ENCODE measurements around the gene TAF5L.

DNA sequence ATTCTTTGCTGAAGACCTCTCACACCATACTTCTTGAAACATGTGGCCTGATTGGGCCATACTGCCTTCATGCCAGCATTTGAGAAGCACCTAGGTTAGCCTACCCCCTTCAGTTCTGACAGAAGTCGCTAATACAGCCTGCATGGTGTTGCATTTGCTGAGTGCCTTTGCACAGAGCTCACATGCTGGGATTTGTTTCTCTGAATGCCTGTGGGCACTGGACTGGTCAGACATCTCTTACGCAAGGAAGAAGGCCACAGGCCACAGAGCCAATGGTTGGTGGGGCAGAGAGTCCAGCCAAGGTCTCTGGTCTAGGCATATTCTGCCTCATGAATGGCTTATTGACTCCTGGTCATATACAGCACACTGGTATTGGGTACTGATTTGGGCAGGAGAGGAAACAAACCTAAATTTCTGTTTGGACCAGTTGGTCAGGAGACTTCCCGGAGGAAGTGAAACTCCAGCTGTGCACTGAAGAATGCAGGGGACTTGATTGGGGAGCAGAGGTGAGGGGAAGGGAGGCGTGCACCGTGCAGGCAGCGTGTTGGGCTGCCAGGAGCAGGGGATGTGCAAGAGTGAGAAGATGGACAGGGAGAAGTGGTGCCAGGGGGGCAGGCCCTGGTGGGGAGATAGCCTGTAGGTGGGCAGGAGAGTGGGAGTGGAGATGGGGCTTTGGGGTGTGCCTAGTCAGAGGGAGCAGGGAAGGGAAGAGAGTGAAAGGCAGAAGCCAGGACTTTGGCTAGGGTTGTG is 18.2 kb upstream of the TAF5L start:
- TF ChIP-seq, protein P1, sequence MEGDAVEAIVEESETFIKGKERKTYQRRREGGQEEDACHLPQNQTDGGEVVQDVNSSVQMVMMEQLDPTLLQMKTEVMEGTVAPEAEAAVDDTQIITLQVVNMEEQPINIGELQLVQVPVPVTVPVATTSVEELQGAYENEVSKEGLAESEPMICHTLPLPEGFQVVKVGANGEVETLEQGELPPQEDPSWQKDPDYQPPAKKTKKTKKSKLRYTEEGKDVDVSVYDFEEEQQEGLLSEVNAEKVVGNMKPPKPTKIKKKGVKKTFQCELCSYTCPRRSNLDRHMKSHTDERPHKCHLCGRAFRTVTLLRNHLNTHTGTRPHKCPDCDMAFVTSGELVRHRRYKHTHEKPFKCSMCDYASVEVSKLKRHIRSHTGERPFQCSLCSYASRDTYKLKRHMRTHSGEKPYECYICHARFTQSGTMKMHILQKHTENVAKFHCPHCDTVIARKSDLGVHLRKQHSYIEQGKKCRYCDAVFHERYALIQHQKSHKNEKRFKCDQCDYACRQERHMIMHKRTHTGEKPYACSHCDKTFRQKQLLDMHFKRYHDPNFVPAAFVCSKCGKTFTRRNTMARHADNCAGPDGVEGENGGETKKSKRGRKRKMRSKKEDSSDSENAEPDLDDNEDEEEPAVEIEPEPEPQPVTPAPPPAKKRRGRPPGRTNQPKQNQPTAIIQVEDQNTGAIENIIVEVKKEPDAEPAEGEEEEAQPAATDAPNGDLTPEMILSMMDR (IDR thresholded peaks at IDR 0.05), result no peak
- TF ChIP-seq EZH2phosphoT487 (IDR thresholded peaks at IDR 0.05) (no peak), EZH2 (IDR thresholded peaks at IDR 0.05) (no peak)
